Measurements from ENCODE around the gene MGME1. TPM values are rescaled to one million over a fixed set of nuclear protein-coding genes. Genes with fewer than 3 reads are reported as not detected.

Gene MGME1
- total RNA-seq, 1 donor from 2014 or later = 14.2 TPM

Other genes starting within 250 kb of the MGME1 start
- gene SNX5, start 224 bp upstream of the MGME1 start, total RNA-seq = 78.0 and 95.1 TPM in 2 replicates
- gene OVOL2, start 88.9 kb downstream of the MGME1 start, total RNA-seq = 0.57 TPM in 1 of 2 replicates, not detected in the other
- gene KAT14, start 168.8 kb downstream of the MGME1 start, total RNA-seq = 8.4 and 10.0 TPM in 2 replicates
- 8.6 and 10.7 TPM in 2 replicates for gene PET117, start 168.8 kb downstream of the MGME1 start, total RNA-seq